Astrocyte (in vitro differentiated cells and primary cell): ENCODE results near the gene SPATA2. TPM values are rescaled to one million over a fixed set of nuclear protein-coding genes. Genes with fewer than 3 reads are reported as not detected.

Source experiments
- DNase-seq: peaks from one replicate; pipeline ENCODE4 v3.0.0-alpha.2; 2010; ENCODE audit warnings: low read depth
- FAIRE-seq: peaks from 2 replicates; lab custom pipeline; 2011; peaks lifted over from hg19 to GRCh38; lab: Jason Lieb, UNC
- H2AFZ ChIP-seq: 2 replicates; pipeline ENCODE4 v1.6.0; 2012; ENCODE audit warnings: low read depth, low read length, inconsistent platforms
- H3K27ac ChIP-seq: 2 replicates; pipeline ENCODE4 v1.5.1; 2011; ENCODE audit warnings: low read depth, low read length, inconsistent platforms
- H3K27me3 ChIP-seq: 2 replicates; pipeline ENCODE4 v1.6.0; 2011; ENCODE audit warnings: low read length, inconsistent platforms; ENCODE audit not compliant: insufficient read depth
- H3K36me3 ChIP-seq: 2 replicates; pipeline ENCODE4 v1.5.1; 2011; ENCODE audit warnings: low read length, inconsistent platforms; ENCODE audit not compliant: insufficient read depth
- H3K4me1 ChIP-seq: 2 replicates; pipeline ENCODE4 v1.5.1; 2011; ENCODE audit warnings: low read length, inconsistent platforms; ENCODE audit not compliant: insufficient read depth
- H3K4me2 ChIP-seq: 2 replicates; pipeline ENCODE4 v1.6.0; 2012; ENCODE audit warnings: low read length, inconsistent platforms
- H3K4me3 ChIP-seq: 2 replicates; pipeline ENCODE4 v1.5.1; 2011; ENCODE audit warnings: low read depth, mild to moderate bottlenecking, low read length, inconsistent platforms; ENCODE audit not compliant: insufficient read depth
- H3K79me2 ChIP-seq: 2 replicates; pipeline ENCODE4 v1.6.0; 2012; ENCODE audit warnings: mild to moderate bottlenecking, low read length, inconsistent platforms; ENCODE audit not compliant: insufficient read depth
- H3K9ac ChIP-seq: 2 replicates; pipeline ENCODE4 v1.6.0; 2012; ENCODE audit warnings: mild to moderate bottlenecking, low read length, inconsistent platforms
- H3K9me3 ChIP-seq: 2 replicates; pipeline ENCODE4 v1.5.1; 2012; ENCODE audit warnings: low read depth, mild to moderate bottlenecking, low read length, inconsistent platforms; ENCODE audit not compliant: insufficient read depth
- H4K20me1 ChIP-seq: 2 replicates; pipeline ENCODE4 v1.6.0; 2012; ENCODE audit warnings: low read length, inconsistent platforms; ENCODE audit not compliant: insufficient read depth
- H3K27ac Mint-ChIP-seq: one replicate; pipeline ENCODE4 v1.8.0; 2021; ENCODE audit warnings: mild to moderate bottlenecking, mixed read lengths; ENCODE audit not compliant: unreplicated experiment
- H3K27me3 Mint-ChIP-seq: one replicate; pipeline ENCODE4 v1.8.0; 2021; ENCODE audit warnings: low read depth, mixed read lengths; ENCODE audit not compliant: unreplicated experiment
- H3K36me3 Mint-ChIP-seq: one replicate; pipeline ENCODE4 v1.8.0; 2021; ENCODE audit warnings: low read depth, mixed read lengths; ENCODE audit not compliant: unreplicated experiment
- H3K4me1 Mint-ChIP-seq: one replicate; pipeline ENCODE4 v1.8.0; 2021; ENCODE audit warnings: low read depth, mixed read lengths; ENCODE audit not compliant: unreplicated experiment
- H3K4me3 Mint-ChIP-seq: one replicate; pipeline ENCODE4 v1.8.0; 2021; ENCODE audit warnings: mild to moderate bottlenecking, moderate library complexity, mixed read lengths; ENCODE audit not compliant: unreplicated experiment
- H3K9me3 Mint-ChIP-seq: one replicate; pipeline ENCODE4 v1.8.0; 2021; ENCODE audit warnings: mild to moderate bottlenecking, mixed read lengths; ENCODE audit not compliant: unreplicated experiment
- CTCF ChIP-seq: IDR thresholded peaks from 2 replicates; pipeline ENCODE4 v1.5.1; 2011; ENCODE audit warnings: low read depth, mild to moderate bottlenecking, inconsistent platforms, low read length, moderate library complexity; ENCODE audit not compliant: insufficient read depth
- EZH2 ChIP-seq: IDR thresholded peaks from 2 replicates; pipeline ENCODE4 v1.6.1; 2012; ENCODE audit warnings: mild to moderate bottlenecking, low read length, inconsistent platforms; ENCODE audit not compliant: insufficient read depth
- total RNA-seq: library from RNA; stranded (reverse); gene quantifications from 2 replicates; pipeline ENCODE4 v1.2.1, GENCODE V29; 2021

SPATA2 gene
- total RNA-seq, 1 donor from 2014 or later = 7.3 TPM

GRCh38 chr20:49892817-49893216 is 22.5 kb downstream of the SPATA2 start:
- peaks cover 2% of the 10 kb centered on the region for H3K9me3 Mint-ChIP-seq
- Histone ChIP-seq H3K4me2 (no peak overlapping the region), H3K9ac (no peak overlapping the region), H3K27ac (no peak overlapping the region), H3K79me2 (no peaks in the 10 kb centered on the region), H3K36me3 (no peaks in the 10 kb centered on the region), H3K27me3 (no peaks in the 10 kb centered on the region), H2AFZ (no peak overlapping the region), H3K4me3 (no peak overlapping the region), H4K20me1 (peaks cover 12% of the 10 kb centered on the region), H3K9me3 (no peaks in the 10 kb centered on the region), H3K4me1 (peaks cover 24% of the 10 kb centered on the region)
- DNase-seq (no peak), FAIRE-seq (no peak)
- H3K4me3 Mint-ChIP-seq = no peak overlapping the region
- H3K27ac Mint-ChIP-seq = no peak overlapping the region
- no peaks in the 10 kb centered on the region for H3K36me3 Mint-ChIP-seq
- TF ChIP-seq EZH2 (no peak), CTCF (no peak)
- no peaks in the 10 kb centered on the region for H3K27me3 Mint-ChIP-seq
- peaks cover 38% of the 10 kb centered on the region for H3K4me1 Mint-ChIP-seq

GRCh38 chr20:49892260-49892659 is 23.1 kb downstream of the SPATA2 start:
- peaks cover 28% of the 10 kb centered on the region for H3K4me1 ChIP-seq
- no peaks in the 10 kb centered on the region for H3K27me3 ChIP-seq
- no peak for FAIRE-seq
- H3K9me3 ChIP-seq = no peaks in the 10 kb centered on the region
- no peak overlapping the region for H3K9ac ChIP-seq
- no peak overlapping the region for H3K4me3 Mint-ChIP-seq
- no peaks in the 10 kb centered on the region for H3K27me3 Mint-ChIP-seq
- H3K79me2 ChIP-seq = no peaks in the 10 kb centered on the region
- H3K4me3 ChIP-seq = no peak overlapping the region
- DNase-seq = no peak
- peaks cover 2% of the 10 kb centered on the region for H3K36me3 Mint-ChIP-seq
- H3K27ac ChIP-seq = no peak overlapping the region
- H4K20me1 ChIP-seq = peaks cover 12% of the 10 kb centered on the region
- no peaks in the 10 kb centered on the region for H3K36me3 ChIP-seq
- peaks cover 44% of the 10 kb centered on the region for H3K4me1 Mint-ChIP-seq
- TF ChIP-seq CTCF = no peak
- TF ChIP-seq EZH2 = no peak
- H2AFZ ChIP-seq = no peak overlapping the region
- H3K27ac Mint-ChIP-seq = no peak overlapping the region
- no peak overlapping the region for H3K4me2 ChIP-seq
- peaks cover 2% of the 10 kb centered on the region for H3K9me3 Mint-ChIP-seq

- FAIRE-seq = no peak
Observed at GRCh38 chr20:49891476-49892110, 23.7 kb downstream of the SPATA2 start.

More at GRCh38 chr20:49891476-49892110, 23.7 kb downstream of the SPATA2 start:
- Mint-ChIP-seq H3K4me1 (peaks cover 50% of the 10 kb centered on the region), H3K36me3 (peaks cover 2% of the 10 kb centered on the region), H3K27ac (no peak overlapping the region), H3K27me3 (no peaks in the 10 kb centered on the region), H3K4me3 (no peak overlapping the region), H3K9me3 (peaks cover 2% of the 10 kb centered on the region)
- Histone ChIP-seq H2AFZ (no peak overlapping the region), H3K79me2 (no peaks in the 10 kb centered on the region), H3K36me3 (no peaks in the 10 kb centered on the region), H3K9ac (no peak overlapping the region), H3K4me1 (peaks cover 28% of the 10 kb centered on the region), H3K4me2 (peak overlapping the region; percentile 22), H3K4me3 (no peak overlapping the region), H3K27ac (no peak overlapping the region), H4K20me1 (peaks cover 12% of the 10 kb centered on the region), H3K9me3 (no peaks in the 10 kb centered on the region), H3K27me3 (no peaks in the 10 kb centered on the region)
- DNase-seq = no peak
- TF ChIP-seq EZH2 (no peak), CTCF (no peak)
